Liver (tissue), 3 donors: Measurements from ENCODE around the gene LMAN2.

Experiments
- RAD21 ChIP-seq, 2 donors: IDR thresholded peaks; 2 replicates each; pipeline ENCODE4 v1.6.1; 2016; ENCODE audit warnings: antibody characterized with exemption in 2 of 2, mild to moderate bottlenecking in 2 of 2
- TF ChIP-seq, protein P1 (sequence below): fragments of 150-350 bp; IDR thresholded peaks from 2 replicates; pipeline ENCODE4 v1.5.1; 2017; ENCODE audit warnings: improper control_type of control experiment, low read depth, low read length; ENCODE audit not compliant: missing input control
- donor health status: healthy.
- donor health status: healthy.

DNA sequence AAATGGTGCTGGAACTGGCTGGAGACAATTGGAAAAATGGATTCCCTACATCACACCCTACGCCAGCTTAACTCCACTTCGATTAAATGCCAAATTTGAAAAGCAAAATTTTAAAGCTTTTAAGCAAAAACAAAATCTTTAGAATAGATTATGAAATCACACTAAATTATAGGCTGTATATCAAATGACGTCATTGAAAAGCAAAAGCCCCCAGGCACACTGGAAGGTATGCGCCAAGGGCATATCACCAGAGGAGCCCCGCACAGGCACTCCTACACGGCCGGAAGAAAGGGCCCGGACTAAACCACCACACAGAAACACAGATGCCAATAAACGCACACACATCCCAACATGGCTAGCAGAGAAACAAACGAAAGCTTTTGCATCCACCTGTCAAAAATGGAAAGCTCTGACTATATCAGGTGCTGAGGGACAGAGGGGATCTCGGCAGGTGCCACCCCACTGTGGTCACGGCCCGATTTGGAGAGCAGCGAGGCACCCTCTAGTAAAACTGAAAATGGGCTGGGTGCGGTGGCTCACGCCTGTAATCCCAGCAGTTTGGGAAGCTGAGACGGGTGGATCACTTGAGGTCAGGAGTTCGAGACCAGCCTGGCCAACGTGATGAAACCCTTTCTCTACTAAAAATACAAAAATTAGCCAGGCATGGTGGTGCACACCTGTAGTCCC, 22.8 kb downstream of the LMAN2 start:
- TF ChIP-seq, protein P1, sequence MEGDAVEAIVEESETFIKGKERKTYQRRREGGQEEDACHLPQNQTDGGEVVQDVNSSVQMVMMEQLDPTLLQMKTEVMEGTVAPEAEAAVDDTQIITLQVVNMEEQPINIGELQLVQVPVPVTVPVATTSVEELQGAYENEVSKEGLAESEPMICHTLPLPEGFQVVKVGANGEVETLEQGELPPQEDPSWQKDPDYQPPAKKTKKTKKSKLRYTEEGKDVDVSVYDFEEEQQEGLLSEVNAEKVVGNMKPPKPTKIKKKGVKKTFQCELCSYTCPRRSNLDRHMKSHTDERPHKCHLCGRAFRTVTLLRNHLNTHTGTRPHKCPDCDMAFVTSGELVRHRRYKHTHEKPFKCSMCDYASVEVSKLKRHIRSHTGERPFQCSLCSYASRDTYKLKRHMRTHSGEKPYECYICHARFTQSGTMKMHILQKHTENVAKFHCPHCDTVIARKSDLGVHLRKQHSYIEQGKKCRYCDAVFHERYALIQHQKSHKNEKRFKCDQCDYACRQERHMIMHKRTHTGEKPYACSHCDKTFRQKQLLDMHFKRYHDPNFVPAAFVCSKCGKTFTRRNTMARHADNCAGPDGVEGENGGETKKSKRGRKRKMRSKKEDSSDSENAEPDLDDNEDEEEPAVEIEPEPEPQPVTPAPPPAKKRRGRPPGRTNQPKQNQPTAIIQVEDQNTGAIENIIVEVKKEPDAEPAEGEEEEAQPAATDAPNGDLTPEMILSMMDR = no peak
- no peak for TF ChIP-seq RAD21 (IDR thresholded peaks at IDR 0.05)
